ENCODE measurements around the gene ACP2.
"Not testable (repeated sequence)": the region's sequence is repeated elsewhere in the genome, so short reads cannot be mapped to it uniquely, and the experiment has no call there.

ACP2 gene

DNA sequence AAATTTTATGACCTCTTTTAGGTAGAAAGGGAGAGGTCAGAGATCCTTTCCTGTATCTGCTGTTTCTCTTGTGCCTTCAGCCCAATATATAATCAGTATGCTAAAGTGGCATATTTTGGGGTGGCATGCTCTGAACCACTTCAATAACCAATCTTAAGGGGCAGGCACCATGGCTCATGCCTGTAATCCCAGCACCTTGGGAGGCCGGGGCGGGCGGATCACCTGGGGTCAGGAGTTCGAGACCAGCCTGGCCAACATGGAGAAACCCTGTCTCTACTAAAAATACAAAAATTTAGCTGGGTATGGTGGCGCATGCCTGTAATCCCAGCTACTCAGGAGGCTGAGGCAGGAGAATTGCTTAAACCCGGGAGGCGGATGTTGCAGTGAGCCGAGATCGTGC, 50.5 kb downstream of the ACP2 start:
- DNase-seq = not testable (repeated sequence)

DNA sequence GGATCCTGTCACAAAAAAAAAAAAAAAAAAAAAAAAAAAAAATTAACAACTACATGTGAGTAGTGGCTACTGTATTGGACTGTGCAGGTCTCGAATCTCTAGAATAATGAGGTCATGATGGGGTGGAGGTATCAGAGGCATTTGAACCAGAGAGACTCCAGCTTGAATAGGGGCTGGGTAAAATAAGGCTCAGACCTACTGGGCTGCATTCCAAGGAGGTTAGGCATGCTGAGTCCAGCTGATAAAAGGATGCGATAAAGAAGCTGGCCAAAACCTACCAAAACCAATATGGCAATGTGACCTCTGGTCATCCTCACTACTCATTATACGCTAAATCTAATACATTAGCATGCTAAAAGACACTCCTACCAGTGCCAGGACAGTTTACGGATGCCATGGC, 56.5 kb downstream of the ACP2 start:
- DNase-seq = no peak

GRCh38 chr11:47191137-47191536, 57.5 kb downstream of the ACP2 start:
- not testable (repeated sequence) for DNase-seq

Measured in MV-4-11 (cell line).